H9 (cell line): ENCODE results near the gene PTRHD1. TPM values are rescaled to one million over a fixed set of nuclear protein-coding genes. Genes with fewer than 3 reads are reported as not detected.

Experiments
- DNase-seq: peaks from one replicate; pipeline ENCODE4 v3.0.0-alpha.2; 2017
- H2AFZ ChIP-seq: one replicate; pipeline ENCODE4 v1.6.1; 2013; ENCODE audit warnings: mild to moderate bottlenecking, low read length, control low read depth, moderate library complexity
- H2AK5ac ChIP-seq: 2 replicates; pipeline ENCODE4 v1.6.1; 2013; ENCODE audit warnings: low read length, control low read depth, mixed read lengths; ENCODE audit not compliant: insufficient read length
- H2BK120ac ChIP-seq: one replicate; pipeline ENCODE4 v1.6.1; 2013; ENCODE audit warnings: low read depth, mild to moderate bottlenecking, low read length, control low read depth, inconsistent platforms; ENCODE audit not compliant: poor library complexity, severe bottlenecking
- H2BK12ac ChIP-seq: 2 replicates; pipeline ENCODE4 v1.6.1; 2013; ENCODE audit warnings: low read length, control low read depth, mixed read lengths, low read depth; ENCODE audit not compliant: insufficient read length
- H2BK15ac ChIP-seq: 2 replicates; pipeline ENCODE4 v1.6.1; 2013; ENCODE audit warnings: low read depth, low read length, control low read depth
- H2BK20ac ChIP-seq: one replicate; pipeline ENCODE4 v1.6.1; 2013; ENCODE audit warnings: low read depth, mild to moderate bottlenecking, low read length, control low read depth, inconsistent platforms; ENCODE audit not compliant: poor library complexity, severe bottlenecking
- H2BK5ac ChIP-seq: 2 replicates; pipeline ENCODE4 v1.6.1; 2013; ENCODE audit warnings: low read length, control low read depth, mixed read lengths; ENCODE audit not compliant: insufficient read length
- H3K14ac ChIP-seq: 2 replicates; pipeline ENCODE4 v1.6.1; 2013; ENCODE audit warnings: low read length, control low read depth; ENCODE audit not compliant: insufficient read depth
- H3K18ac ChIP-seq: 2 replicates; pipeline ENCODE4 v1.6.1; 2013; ENCODE audit warnings: low read depth, mild to moderate bottlenecking, mixed read lengths, low read length, control low read depth; ENCODE audit not compliant: insufficient read length
- H3K23ac ChIP-seq: 2 replicates; pipeline ENCODE4 v1.6.1; 2013; ENCODE audit warnings: low read length, control low read depth, mixed read lengths, low read depth; ENCODE audit not compliant: insufficient read length
- H3K23me2 ChIP-seq: 2 replicates; pipeline ENCODE4 v1.6.1; 2013; ENCODE audit warnings: low read depth, mild to moderate bottlenecking, mixed read lengths, low read length, control low read depth; ENCODE audit not compliant: insufficient read length, poor library complexity, severe bottlenecking
- H3K27ac ChIP-seq: 2 replicates; pipeline ENCODE4 v1.5.1; 2013; ENCODE audit warnings: low read length, control low read depth, mixed read lengths, low read depth; ENCODE audit not compliant: insufficient read length
- H3K27me3 ChIP-seq: 2 replicates; pipeline ENCODE4 v1.6.1; 2013; ENCODE audit warnings: low read length, control low read depth, inconsistent platforms; ENCODE audit not compliant: insufficient read depth
- H3K4ac ChIP-seq: 2 replicates; pipeline ENCODE4 v1.6.1; 2013; ENCODE audit warnings: low read depth, mild to moderate bottlenecking, control low read depth, inconsistent platforms, low read length, moderate library complexity
- H3K4me1 ChIP-seq: 2 replicates; pipeline ENCODE4 v1.6.1; 2013; ENCODE audit warnings: low read length, control low read depth, inconsistent platforms; ENCODE audit not compliant: insufficient read depth
- H3K4me2 ChIP-seq: 2 replicates; pipeline ENCODE4 v1.6.1; 2013; ENCODE audit warnings: low read length, control low read depth, mixed read lengths; ENCODE audit not compliant: insufficient read length, insufficient read depth
- H3K56ac ChIP-seq: 2 replicates; pipeline ENCODE4 v1.6.1; 2013; ENCODE audit warnings: low read depth, mild to moderate bottlenecking, mixed read lengths, low read length, control low read depth; ENCODE audit not compliant: insufficient read length
- H3K79me1 ChIP-seq: 2 replicates; pipeline ENCODE4 v1.6.1; 2013; ENCODE audit warnings: low read depth, mild to moderate bottlenecking, moderate library complexity, low read length, control low read depth, inconsistent platforms; ENCODE audit not compliant: insufficient read depth, poor library complexity, severe bottlenecking
- H3K79me2 ChIP-seq: 2 replicates; pipeline ENCODE4 v1.6.1; 2013; ENCODE audit warnings: low read length, control low read depth, inconsistent platforms; ENCODE audit not compliant: insufficient read depth
- H3K9ac ChIP-seq: 2 replicates; pipeline ENCODE4 v1.6.1; 2013; ENCODE audit warnings: low read length, control low read depth, mixed read lengths; ENCODE audit not compliant: insufficient read length; ENCODE audit errors: extremely low read depth
- H3K9me3 ChIP-seq: one replicate; pipeline ENCODE4 v1.6.1; 2013; ENCODE audit warnings: low read depth, low read length, inconsistent platforms; ENCODE audit not compliant: control insufficient read depth
- H3T11ph ChIP-seq: one replicate; pipeline ENCODE4 v1.6.1; 2013; ENCODE audit warnings: mild to moderate bottlenecking, low read length, control low read depth, inconsistent platforms
- H4K20me1 ChIP-seq: one replicate; pipeline ENCODE4 v1.6.1; 2013; ENCODE audit not compliant: control insufficient read depth, insufficient read length, insufficient read depth
- H4K5ac ChIP-seq: 2 replicates; pipeline ENCODE4 v1.6.1; 2013; ENCODE audit warnings: low read depth, mild to moderate bottlenecking, mixed read lengths, low read length, control low read depth; ENCODE audit not compliant: insufficient read length
- H4K8ac ChIP-seq: replicated peaks from 2 replicates; pipeline ENCODE4 v1.6.1; 2013; ENCODE audit warnings: low read length, control low read depth, mixed read lengths, low read depth; ENCODE audit not compliant: insufficient read length
- H4K91ac ChIP-seq: 2 replicates; pipeline ENCODE4 v1.6.1; 2013; ENCODE audit warnings: low read depth, mild to moderate bottlenecking, moderate library complexity, mixed read lengths, low read length, control low read depth; ENCODE audit not compliant: insufficient read length
- H3K27ac Mint-ChIP-seq, 3 experiments: 2 replicates in 2 of 3; 3 replicates in 1 of 3; pipeline ENCODE4 v1.8.0; 2020 to 2021; ENCODE audit warnings: mixed read lengths in 3 of 3, mild to moderate bottlenecking in 1 of 3, moderate library complexity in 1 of 3
- H3K27me3 Mint-ChIP-seq: 2 replicates; pipeline ENCODE4 v1.8.0; 2021; ENCODE audit warnings: low read depth, mild to moderate bottlenecking, moderate library complexity, mixed read lengths
- H3K36me3 Mint-ChIP-seq, 3 experiments: 2 replicates in 2 of 3; 3 replicates in 1 of 3; pipeline ENCODE4 v1.8.0; 2020 to 2021; ENCODE audit warnings: low read depth in 3 of 3, mixed read lengths in 3 of 3; ENCODE audit not compliant: insufficient read depth in 1 of 3
- H3K4me1 Mint-ChIP-seq, 2 experiments: 2 replicates each; pipeline ENCODE4 v1.8.0; 2020; ENCODE audit warnings: mixed read lengths in 2 of 2
- H3K4me3 Mint-ChIP-seq, 2 experiments: 2 replicates in 1 of 2; 3 replicates in 1 of 2; pipeline ENCODE4 v1.8.0; 2020 to 2021; ENCODE audit warnings: mild to moderate bottlenecking in 2 of 2, mixed read lengths in 2 of 2, moderate library complexity in 1 of 2
- H3K9me3 Mint-ChIP-seq, 2 experiments: 2 replicates in 1 of 2; 3 replicates in 1 of 2; pipeline ENCODE4 v1.8.0; 2020; ENCODE audit warnings: mild to moderate bottlenecking in 2 of 2, mixed read lengths in 2 of 2, moderate library complexity in 1 of 2
- CTCF ChIP-seq: fragments of 200-600 bp; sonication (generic); conservative IDR thresholded peaks from 3 replicates; pipeline ENCODE4 v1.8.0; 2021; ENCODE audit warnings: antibody characterized with exemption, mild to moderate bottlenecking
- WGBS: extraction: QIAGEN DNeasy Blood & Tissue Kit; methylation state at CpG from one replicate; pipeline ENCODE4 v1.1.7; 2013; ENCODE audit warnings: missing lambda C conversion rate, low lambda C conversion rate, mixed read lengths; ENCODE audit not compliant: insufficient read length; ENCODE audit errors: extremely low coverage; 5-methylcytosine and 5-hydroxymethylcytosine counted together
- total RNA-seq: library from RNA; stranded (reverse); gene quantifications from 2 replicates; pipeline ENCODE4 v1.2.1, GENCODE V29; 2021

The PTRHD1 gene
- total RNA-seq, 1 experiment from 2014 or later: 43.7 TPM

GRCh38 chr2:24839729-24840128 lies 46.5 kb upstream of the PTRHD1 start:
- no peaks in the 10 kb centered on the region for H3K79me1 ChIP-seq
- no peak overlapping the region for H4K8ac ChIP-seq
- no peak overlapping the region for H3K14ac ChIP-seq
- no peaks in the 10 kb centered on the region; the same call in 1 of the 2 replicates for H3K27me3 Mint-ChIP-seq
- no peak overlapping the region for H3K9ac ChIP-seq
- H3K9me3 Mint-ChIP-seq: no peaks in the 10 kb centered on the region; a peak in 1 of 5 replicates
- H3K4me3 Mint-ChIP-seq: no peak overlapping the region
- whole genome bisulfite sequencing: no CpG with 5 or more reads among the region's 15 CpGs
- no peak overlapping the region for H2BK5ac ChIP-seq
- H3K79me2 ChIP-seq: no peaks in the 10 kb centered on the region
- no peak overlapping the region; a peak in 1 of 7 replicates for H3K27ac Mint-ChIP-seq
- no peak overlapping the region for H2AFZ ChIP-seq
- no peak overlapping the region for H2BK12ac ChIP-seq
- H3K4ac ChIP-seq: no peak overlapping the region
- no peak for TF ChIP-seq CTCF
- H3K56ac ChIP-seq: no peak overlapping the region
- H2BK15ac ChIP-seq: no peak overlapping the region
- no peak overlapping the region for H2BK20ac ChIP-seq
- no peak overlapping the region for H3T11ph ChIP-seq
- DNase-seq: no peak
- H3K4me2 ChIP-seq: no peak overlapping the region
- no peak overlapping the region for H2AK5ac ChIP-seq
- no peaks in the 10 kb centered on the region for H3K4me1 ChIP-seq
- no peak overlapping the region for H3K27ac ChIP-seq
- peaks cover 3 to 6% of the 10 kb centered on the region in 2 experiments; a peak in 3 of 4 replicates for H3K4me1 Mint-ChIP-seq
- no peak overlapping the region for H3K18ac ChIP-seq
- H2BK120ac ChIP-seq: no peak overlapping the region
- H4K20me1 ChIP-seq: no peaks in the 10 kb centered on the region
- H3K23ac ChIP-seq: no peak overlapping the region
- H3K36me3 Mint-ChIP-seq: peaks cover 32 to 38% (median 33%) of the 10 kb centered on the region in 3 experiments; a peak in 6 of 7 replicates
- no peak overlapping the region for H4K5ac ChIP-seq
- H3K9me3 ChIP-seq: no peaks in the 10 kb centered on the region
- no peak overlapping the region for H4K91ac ChIP-seq
- H3K27me3 ChIP-seq: no peaks in the 10 kb centered on the region
- H3K23me2 ChIP-seq: no peaks in the 10 kb centered on the region
